PC-9 (cell line): ENCODE data around the gene DSG3. TPM values are rescaled to one million over a fixed set of nuclear protein-coding genes. Genes with fewer than 3 reads are reported as not detected.

Experiments
- BruUV-seq: library from RNA; stranded (reverse); fragments of 400-500 nt; replicated peaks from 2 replicates; lab custom pipeline; 2021; lab: Mats Ljungman, UMichigan
- CTCF ChIA-PET: fragments of 300-600 bp; sonication (Branson Sonifier 250); formaldehyde crosslinking; loops from one replicate; lab custom pipeline; 2022; ENCODE audit warnings: antibody characterized with exemption; lab: Charles Lee
- POLR2A ChIA-PET: fragments of 300-600 bp; sonication (Branson Sonifier 250); formaldehyde crosslinking; loops from one replicate; lab custom pipeline; 2022; ENCODE audit warnings: antibody characterized with exemption; ENCODE audit not compliant: unreplicated experiment; lab: Charles Lee
- DNase-seq, 2 experiments: peaks; one replicate each; pipeline versions ENCODE4 v3.0.0 to v3.0.0-alpha.2; 2015 to 2022; ENCODE audit warnings: mixed read lengths in 1 of 2
- H2AFZ ChIP-seq: fragments of 200-600 bp; sonication (generic); 2 replicates; pipeline ENCODE4 v1.8.1; 2017; ENCODE audit warnings: antibody characterized with exemption
- H3F3A ChIP-seq: fragments of 200-600 bp; sonication (generic); 2 replicates; pipeline ENCODE4 v1.8.1; 2017; ENCODE audit warnings: antibody characterized with exemption, mild to moderate bottlenecking, low read depth; ENCODE audit not compliant: insufficient read depth
- H3K27ac ChIP-seq: fragments of 200-600 bp; sonication (generic); 2 replicates; pipeline ENCODE4 v1.6.1; 2016; ENCODE audit warnings: mixed run types
- H3K27me3 ChIP-seq: fragments of 200-600 bp; sonication (generic); 2 replicates; pipeline ENCODE4 v1.6.1; 2016; ENCODE audit warnings: low read depth, mixed run types; ENCODE audit not compliant: insufficient read depth
- H3K36me3 ChIP-seq: fragments of 200-600 bp; sonication (generic); 2 replicates; pipeline ENCODE4 v1.6.1; 2016; ENCODE audit warnings: low read depth, mixed run types
- H3K4me1 ChIP-seq: fragments of 200-600 bp; sonication (generic); replicated peaks from 2 replicates; pipeline ENCODE4 v1.6.1; 2016; ENCODE audit warnings: mixed run types; ENCODE audit not compliant: insufficient read depth
- H3K4me2 ChIP-seq: fragments of 200-600 bp; sonication (generic); 2 replicates; pipeline ENCODE4 v1.6.1; 2017; ENCODE audit warnings: mixed run types
- H3K4me3 ChIP-seq: fragments of 200-600 bp; sonication (generic); 2 replicates; pipeline ENCODE4 v1.6.1; 2016; ENCODE audit warnings: mixed run types
- H3K79me2 ChIP-seq: fragments of 200-600 bp; sonication (generic); 2 replicates; pipeline ENCODE4 v1.6.1; 2017; ENCODE audit warnings: low read depth, mixed run types
- H3K9me2 ChIP-seq: fragments of 200-600 bp; sonication (generic); 2 replicates; pipeline ENCODE4 v1.8.1; 2017; ENCODE audit warnings: mild to moderate bottlenecking; ENCODE audit not compliant: insufficient read depth
- H3K9me3 ChIP-seq: fragments of 200-600 bp; sonication (generic); 2 replicates; pipeline ENCODE4 v1.8.1; 2016; ENCODE audit warnings: low read depth; ENCODE audit not compliant: insufficient read depth
- H4K20me1 ChIP-seq: fragments of 200-600 bp; sonication (generic); 2 replicates; pipeline ENCODE4 v1.8.1; 2017; ENCODE audit not compliant: insufficient read depth
- EZH2 ChIP-seq: fragments of 200-600 bp; sonication (generic); IDR thresholded peaks from 2 replicates; pipeline ENCODE4 v1.8.0; 2017; ENCODE audit warnings: antibody characterized with exemption, low read depth
- intact Hi-C: fragments of 100-400 bp; cut with micrococcal nuclease; formaldehyde crosslinking; loops from one replicate; pipeline ENCODE4 v1.10.0; 2022; ENCODE audit not compliant: unreplicated experiment
- total RNA-seq: library from RNA; stranded (reverse); gene quantifications from 2 replicates; pipeline ENCODE4 v1.2.3, GENCODE V29; 2021
- TF ChIP-seq, protein P1 (sequence below): fragments of 200-600 bp; sonication (generic); conservative IDR thresholded peaks from 2 replicates; pipeline ENCODE4 v1.6.1; 2017; ENCODE audit warnings: mixed run types, antibody characterized with exemption, mild to moderate bottlenecking, moderate library complexity

DSG3 gene
- total RNA-seq, 1 experiment from 2014 or later: 0.13 TPM

DNA sequence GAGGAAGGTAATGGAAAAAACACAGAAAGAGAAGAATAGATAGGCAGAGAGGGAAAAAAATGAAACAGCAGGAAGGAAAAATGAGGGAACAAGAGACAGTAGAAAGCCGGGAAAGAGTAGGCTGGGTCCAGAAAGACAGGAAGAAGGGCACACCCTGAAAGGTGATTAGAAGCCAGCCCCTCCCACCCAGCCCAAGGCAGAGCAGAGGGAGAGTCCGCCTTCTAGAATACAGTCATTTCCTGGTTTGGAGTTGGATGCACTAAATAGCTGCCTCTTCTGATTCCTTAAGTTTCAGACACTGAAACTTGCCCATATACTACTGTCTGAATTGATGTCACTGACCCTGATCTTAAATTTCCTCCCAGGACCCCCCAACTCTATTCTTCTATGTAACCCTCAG is 17.9 kb upstream of the DSG3 start:
- Histone ChIP-seq H3K4me2 (no peak overlapping the region), H3K36me3 (no peaks in the 10 kb centered on the region), H4K20me1 (no peaks in the 10 kb centered on the region), H3K4me3 (no peak overlapping the region), H3K9me3 (no peaks in the 10 kb centered on the region), H3K4me1 (no peaks in the 10 kb centered on the region), H3K79me2 (no peaks in the 10 kb centered on the region), H3K27me3 (no peaks in the 10 kb centered on the region), H2AFZ (no peak overlapping the region), H3K27ac (no peak overlapping the region), H3K9me2 (no peaks in the 10 kb centered on the region), H3F3A (no peaks in the 10 kb centered on the region)
- intact Hi-C loops: no loop called here
- TF ChIP-seq, protein P1, sequence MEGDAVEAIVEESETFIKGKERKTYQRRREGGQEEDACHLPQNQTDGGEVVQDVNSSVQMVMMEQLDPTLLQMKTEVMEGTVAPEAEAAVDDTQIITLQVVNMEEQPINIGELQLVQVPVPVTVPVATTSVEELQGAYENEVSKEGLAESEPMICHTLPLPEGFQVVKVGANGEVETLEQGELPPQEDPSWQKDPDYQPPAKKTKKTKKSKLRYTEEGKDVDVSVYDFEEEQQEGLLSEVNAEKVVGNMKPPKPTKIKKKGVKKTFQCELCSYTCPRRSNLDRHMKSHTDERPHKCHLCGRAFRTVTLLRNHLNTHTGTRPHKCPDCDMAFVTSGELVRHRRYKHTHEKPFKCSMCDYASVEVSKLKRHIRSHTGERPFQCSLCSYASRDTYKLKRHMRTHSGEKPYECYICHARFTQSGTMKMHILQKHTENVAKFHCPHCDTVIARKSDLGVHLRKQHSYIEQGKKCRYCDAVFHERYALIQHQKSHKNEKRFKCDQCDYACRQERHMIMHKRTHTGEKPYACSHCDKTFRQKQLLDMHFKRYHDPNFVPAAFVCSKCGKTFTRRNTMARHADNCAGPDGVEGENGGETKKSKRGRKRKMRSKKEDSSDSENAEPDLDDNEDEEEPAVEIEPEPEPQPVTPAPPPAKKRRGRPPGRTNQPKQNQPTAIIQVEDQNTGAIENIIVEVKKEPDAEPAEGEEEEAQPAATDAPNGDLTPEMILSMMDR: no peak
- no peak for TF ChIP-seq EZH2
- ChIA-PET CTCF (interaction anchor here (0.6 to 0.7 kb wide), 2 partner anchors 174 to 188 kb away, joined by 6 to 15 read pairs; no protein-coding TSS in a partner anchor), POLR2A (interaction anchor here (0.7 kb wide), 1 partner anchor 84 kb away, joined by 3 read pairs; no protein-coding TSS in a partner anchor)
- DNase-seq: no peak
- BruUV-seq: no TSS peak

DNA sequence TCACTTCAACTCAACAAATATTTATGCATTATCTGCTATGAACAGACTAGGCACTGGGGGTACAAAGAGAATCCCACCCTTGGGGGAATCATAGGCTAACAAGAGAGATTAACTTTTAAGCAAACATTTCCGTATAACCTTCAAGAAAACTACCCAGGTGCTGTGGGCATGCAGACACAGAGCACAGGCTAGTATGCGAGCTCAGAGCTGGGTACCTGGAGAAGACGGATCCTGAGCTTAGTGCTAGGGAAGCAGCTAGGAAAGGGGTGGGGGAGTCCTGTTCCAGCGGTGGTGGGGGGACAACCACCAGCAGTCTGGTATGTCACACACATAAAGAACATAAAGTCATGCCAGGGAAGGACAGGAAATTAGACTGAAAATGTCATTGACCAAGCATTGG is 17.5 kb upstream of the DSG3 start:
- no peak for TF ChIP-seq EZH2
- TF ChIP-seq, protein P1: no peak
- no peaks in the 10 kb centered on the region for H3K79me2 ChIP-seq
- H3F3A ChIP-seq: no peaks in the 10 kb centered on the region
- no TSS peak for BruUV-seq
- DNase-seq: no peak
- H3K27ac ChIP-seq: no peak overlapping the region
- no peak overlapping the region for H2AFZ ChIP-seq
- H3K36me3 ChIP-seq: no peaks in the 10 kb centered on the region
- no peaks in the 10 kb centered on the region for H3K9me3 ChIP-seq
- H3K4me1 ChIP-seq: no peaks in the 10 kb centered on the region
- ChIA-PET POLR2A (interaction anchor here (0.7 kb wide), 1 partner anchor 83 kb away, joined by 3 read pairs; no protein-coding TSS in a partner anchor), CTCF (interaction anchor here (0.6 to 0.7 kb wide), 2 partner anchors 175 to 188 kb away, joined by 6 to 15 read pairs; no protein-coding TSS in a partner anchor)
- no peaks in the 10 kb centered on the region for H3K9me2 ChIP-seq
- H3K4me3 ChIP-seq: no peak overlapping the region
- no peak overlapping the region for H3K4me2 ChIP-seq
- no peaks in the 10 kb centered on the region for H3K27me3 ChIP-seq
- H4K20me1 ChIP-seq: no peaks in the 10 kb centered on the region
- intact Hi-C loops: no loop called here

DNA sequence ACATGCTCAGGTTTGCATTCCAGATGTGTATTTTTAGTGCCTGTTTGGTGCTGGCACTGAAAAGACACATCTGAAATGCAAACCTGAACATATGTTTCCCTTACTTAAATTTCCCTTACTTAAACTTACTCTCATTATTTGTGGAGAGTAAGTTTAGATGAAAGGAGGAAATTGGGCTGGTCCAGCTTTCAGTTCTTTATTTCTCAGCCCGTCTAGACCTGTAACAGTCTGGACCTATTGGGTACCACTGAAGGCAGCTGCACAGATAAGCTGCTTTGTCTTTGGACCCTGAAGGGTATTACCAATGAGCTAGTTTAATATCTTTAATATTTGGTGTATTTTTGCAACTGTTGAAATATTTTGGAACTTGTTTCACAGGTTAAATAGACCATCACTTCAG is 17.0 kb upstream of the DSG3 start:
- no peak overlapping the region for H3K4me2 ChIP-seq
- ChIA-PET CTCF (interaction anchor here (0.6 kb wide), 1 partner anchor 229 kb away, joined by 4 read pairs; no protein-coding TSS in a partner anchor), POLR2A (no interaction called here)

More for the DNA sequence above, 17.0 kb upstream of the DSG3 start:
- intact Hi-C loops: no loop called here
- H3F3A ChIP-seq: no peaks in the 10 kb centered on the region
- no peaks in the 10 kb centered on the region for H3K4me1 ChIP-seq
- no peaks in the 10 kb centered on the region for H3K79me2 ChIP-seq
- H3K27ac ChIP-seq: no peak overlapping the region
- no peak overlapping the region for H3K4me3 ChIP-seq
- TF ChIP-seq, protein P1: no peak
- TF ChIP-seq EZH2: no peak
- H3K36me3 ChIP-seq: no peaks in the 10 kb centered on the region
- no peaks in the 10 kb centered on the region for H3K9me2 ChIP-seq
- no peak for DNase-seq
- H3K27me3 ChIP-seq: no peaks in the 10 kb centered on the region
- no peak overlapping the region for H2AFZ ChIP-seq
- H3K9me3 ChIP-seq: no peaks in the 10 kb centered on the region
- no TSS peak for BruUV-seq
- no peaks in the 10 kb centered on the region for H4K20me1 ChIP-seq
